ENCODE measurements around the gene DIAPH1.
A peak's percentile ranks its signal among the peaks of the same experiment; 100 is the strongest.

DIAPH1 gene

GRCh38 chr5:141597814-141598213 is 21.0 kb downstream of the DIAPH1 start:
- DNase-seq (no peak), ATAC-seq (replicated peaks) (no peak)
- Mint-ChIP-seq H3K27ac (peak overlapping the region; percentile 52 to 87), H3K36me3 (ENCODE audit: insufficient read depth) (peaks cover 21% of the 10 kb centered on the region), H3K9me3 (no peaks in the 10 kb centered on the region), H3K27me3 (no peaks in the 10 kb centered on the region), H3K4me1 (ENCODE audit: low read depth in 2 of 2) (peaks cover 47 to 48% of the 10 kb centered on the region in 2 donors), H3K4me3 (peak overlapping the region; percentile 27 to 49)

GRCh38 chr5:141597394-141597793 is 21.4 kb downstream of the DIAPH1 start:
- Mint-ChIP-seq H3K36me3 (ENCODE audit: insufficient read depth) (peaks cover 19% of the 10 kb centered on the region), H3K9me3 (no peaks in the 10 kb centered on the region), H3K27ac (peak overlapping the region; percentile 52 to 87), H3K4me1 (ENCODE audit: low read depth in 2 of 2) (peaks cover 47 to 50% of the 10 kb centered on the region in 2 donors), H3K4me3 (peak overlapping the region; percentile 27 to 49), H3K27me3 (no peaks in the 10 kb centered on the region)
- DNase-seq: no peak
- no peak for ATAC-seq (replicated peaks)

GRCh38 chr5:141596867-141597266 is 21.9 kb downstream of the DIAPH1 start:
- ATAC-seq (replicated peaks) (no peak), DNase-seq (no peak)
- peaks cover 48 to 50% of the 10 kb centered on the region in 2 donors for H3K4me1 Mint-ChIP-seq (ENCODE audit: low read depth in 2 of 2)
- H3K27ac Mint-ChIP-seq: peak overlapping the region; percentile 52 to 87
- H3K9me3 Mint-ChIP-seq: no peaks in the 10 kb centered on the region
- peaks cover 24% of the 10 kb centered on the region for H3K36me3 Mint-ChIP-seq (ENCODE audit: insufficient read depth)
- H3K4me3 Mint-ChIP-seq: peak overlapping the region in 1 of 2 donors; percentile 49
- no peaks in the 10 kb centered on the region for H3K27me3 Mint-ChIP-seq

- Mint-ChIP-seq H3K36me3 (ENCODE audit: insufficient read depth) (peaks cover 53% of the 10 kb centered on the region), H3K9me3 (no peaks in the 10 kb centered on the region), H3K4me3 (no peak overlapping the region), H3K27me3 (no peaks in the 10 kb centered on the region), H3K4me1 (ENCODE audit: low read depth in 2 of 2) (peaks cover 35 to 48% of the 10 kb centered on the region in 2 donors), H3K27ac (no peak overlapping the region)
- ATAC-seq (replicated peaks): no peak
- no peak for DNase-seq
These were observed 28.7 kb downstream of the DIAPH1 start for GRCh38 chr5:141590127-141590526.

- no peak for ATAC-seq (replicated peaks)
- no peak for DNase-seq
- H3K4me1 Mint-ChIP-seq (ENCODE audit: low read depth in 2 of 2): peaks cover 24 to 48% of the 10 kb centered on the region in 2 donors
- no peaks in the 10 kb centered on the region for H3K9me3 Mint-ChIP-seq
- H3K36me3 Mint-ChIP-seq (ENCODE audit: insufficient read depth): peaks cover 73% of the 10 kb centered on the region
- no peaks in the 10 kb centered on the region for H3K27me3 Mint-ChIP-seq
- H3K27ac Mint-ChIP-seq: no peak overlapping the region
- no peak overlapping the region for H3K4me3 Mint-ChIP-seq
These were observed 32.6 kb downstream of the DIAPH1 start for GRCh38 chr5:141586246-141586645.

- Mint-ChIP-seq H3K27ac (no peak overlapping the region), H3K9me3 (no peaks in the 10 kb centered on the region), H3K4me1 (ENCODE audit: low read depth in 2 of 2) (peaks cover 18 to 42% of the 10 kb centered on the region in 2 donors), H3K4me3 (no peak overlapping the region), H3K27me3 (no peaks in the 10 kb centered on the region), H3K36me3 (ENCODE audit: insufficient read depth) (peaks cover 76% of the 10 kb centered on the region)
- ATAC-seq (replicated peaks) (no peak), DNase-seq (no peak)
These were observed 33.2 kb downstream of the DIAPH1 start for GRCh38 chr5:141585594-141585993.

- ATAC-seq (replicated peaks) (no peak), DNase-seq (no peak)
- Mint-ChIP-seq H3K4me1 (ENCODE audit: low read depth in 2 of 2) (no peaks in the 10 kb centered on the region), H3K27me3 (no peaks in the 10 kb centered on the region), H3K27ac (no peak overlapping the region), H3K36me3 (ENCODE audit: insufficient read depth) (peaks cover 95% of the 10 kb centered on the region), H3K9me3 (no peaks in the 10 kb centered on the region), H3K4me3 (no peak overlapping the region)
These were observed 44.7 kb downstream of the DIAPH1 start for GRCh38 chr5:141574122-141574510.

- DNase-seq: no peak
- Mint-ChIP-seq H3K27ac (peak overlapping the region in 1 of 2 donors; percentile 55), H3K4me1 (ENCODE audit: low read depth in 2 of 2) (no peaks in the 10 kb centered on the region), H3K27me3 (no peaks in the 10 kb centered on the region), H3K9me3 (no peaks in the 10 kb centered on the region), H3K4me3 (no peak overlapping the region), H3K36me3 (ENCODE audit: insufficient read depth) (peaks cover 95% of the 10 kb centered on the region)
- ATAC-seq (replicated peaks): no peak
These were observed 45.2 kb downstream of the DIAPH1 start for GRCh38 chr5:141573489-141574121.

- ATAC-seq (replicated peaks) (no peak), DNase-seq (no peak)
- Mint-ChIP-seq H3K9me3 (no peaks in the 10 kb centered on the region), H3K4me3 (no peak overlapping the region), H3K27me3 (no peaks in the 10 kb centered on the region), H3K36me3 (ENCODE audit: insufficient read depth) (peaks cover 87% of the 10 kb centered on the region), H3K4me1 (ENCODE audit: low read depth in 2 of 2) (peaks cover 0 to 6% of the 10 kb centered on the region in 2 donors), H3K27ac (peak overlapping the region in 1 of 2 donors; percentile 73)
These were observed 48.1 kb downstream of the DIAPH1 start for GRCh38 chr5:141570655-141571054.

- no peak for ATAC-seq (replicated peaks)
- H3K4me3 Mint-ChIP-seq: no peak overlapping the region
These were observed 51.2 kb downstream of the DIAPH1 start for GRCh38 chr5:141567513-141568117.

GRCh38 chr5:141565826-141566570 is 52.8 kb downstream of the DIAPH1 start:
- ATAC-seq (replicated peaks): no peak
- peaks cover 10 to 22% of the 10 kb centered on the region in 2 donors for H3K4me1 Mint-ChIP-seq (ENCODE audit: low read depth in 2 of 2)
- peak overlapping the region; percentile 35 to 80 for H3K27ac Mint-ChIP-seq
- peaks cover 83% of the 10 kb centered on the region for H3K36me3 Mint-ChIP-seq (ENCODE audit: insufficient read depth)
- DNase-seq: no peak
- no peak overlapping the region for H3K4me3 Mint-ChIP-seq
- H3K9me3 Mint-ChIP-seq: no peaks in the 10 kb centered on the region
- no peaks in the 10 kb centered on the region for H3K27me3 Mint-ChIP-seq

More at GRCh38 chr5:141567513-141568117, 51.2 kb downstream of the DIAPH1 start:
- Mint-ChIP-seq H3K36me3 (ENCODE audit: insufficient read depth) (peaks cover 86% of the 10 kb centered on the region), H3K4me1 (ENCODE audit: low read depth in 2 of 2) (peaks cover 10 to 22% of the 10 kb centered on the region in 2 donors), H3K27me3 (no peaks in the 10 kb centered on the region), H3K27ac (peak overlapping the region; percentile 51 to 80), H3K9me3 (no peaks in the 10 kb centered on the region)
- DNase-seq: peak in 1 of 3 experiments; percentile 9

GRCh38 chr5:141564216-141564692 is 54.5 kb downstream of the DIAPH1 start:
- ATAC-seq (replicated peaks) (peak; percentile 98), DNase-seq (peak; percentile 70 to 75 (median 72))
- Mint-ChIP-seq H3K27me3 (no peaks in the 10 kb centered on the region), H3K4me3 (peak overlapping the region in 1 of 2 donors; percentile 8), H3K36me3 (ENCODE audit: insufficient read depth) (peaks cover 83% of the 10 kb centered on the region), H3K27ac (peak overlapping the region; percentile 63 to 89), H3K4me1 (ENCODE audit: low read depth in 2 of 2) (peaks cover 10 to 26% of the 10 kb centered on the region in 2 donors), H3K9me3 (no peaks in the 10 kb centered on the region)

- Mint-ChIP-seq H3K27me3 (no peaks in the 10 kb centered on the region), H3K4me1 (ENCODE audit: low read depth in 2 of 2) (peaks cover 21 to 39% of the 10 kb centered on the region in 2 donors), H3K36me3 (ENCODE audit: insufficient read depth) (peaks cover 87% of the 10 kb centered on the region), H3K27ac (no peak overlapping the region), H3K4me3 (no peak overlapping the region), H3K9me3 (no peaks in the 10 kb centered on the region)
- DNase-seq (no peak), ATAC-seq (replicated peaks) (no peak)
These were observed 57.9 kb downstream of the DIAPH1 start for GRCh38 chr5:141560725-141561483.
